Endothelial cell (in vitro differentiated cells): ENCODE results near the gene CLEC9A. TPM values are rescaled to one million over a fixed set of nuclear protein-coding genes. Genes with fewer than 3 reads are reported as not detected.

Experiments
- DNase-seq: peaks from one replicate; pipeline ENCODE4 v3.0.0; 2021; ENCODE audit warnings: low spot score
- H3K27ac Mint-ChIP-seq: one replicate; pipeline ENCODE4 v1.8.0; 2021; ENCODE audit warnings: mixed read lengths, inconsistent platforms; ENCODE audit not compliant: unreplicated experiment
- H3K27me3 Mint-ChIP-seq: one replicate; pipeline ENCODE4 v1.8.0; 2021; ENCODE audit warnings: mild to moderate bottlenecking, moderate library complexity, mixed read lengths, inconsistent platforms; ENCODE audit not compliant: unreplicated experiment
- H3K36me3 Mint-ChIP-seq: one replicate; pipeline ENCODE4 v1.8.0; 2021; ENCODE audit warnings: mild to moderate bottlenecking, low read depth, mixed read lengths, inconsistent platforms; ENCODE audit not compliant: unreplicated experiment
- H3K4me1 Mint-ChIP-seq: one replicate; pipeline ENCODE4 v1.8.0; 2021; ENCODE audit warnings: mild to moderate bottlenecking, mixed read lengths, inconsistent platforms; ENCODE audit not compliant: unreplicated experiment
- H3K4me3 Mint-ChIP-seq: one replicate; pipeline ENCODE4 v1.8.0; 2021; ENCODE audit warnings: mild to moderate bottlenecking, mixed read lengths, inconsistent platforms; ENCODE audit not compliant: unreplicated experiment
- H3K9me3 Mint-ChIP-seq: one replicate; pipeline ENCODE4 v1.8.0; 2021; ENCODE audit warnings: mixed read lengths, inconsistent platforms; ENCODE audit not compliant: unreplicated experiment
- total RNA-seq: library from RNA; stranded (reverse); fragmentation: NEBNext Ultra II Directional; extraction: Animal tissue kit (Norgen Biotek cat#: 25700); gene quantifications from one replicate; pipeline ENCODE4 v1.2.1, GENCODE V29; 2021; ENCODE audit not compliant: unreplicated experiment
- TF ChIP-seq, protein P1 (sequence below): fragments of 200-600 bp; sonication (generic); IDR thresholded peaks from one replicate; pipeline ENCODE4 v1.5.0; 2021; ENCODE audit warnings: antibody characterized with exemption; ENCODE audit not compliant: unreplicated experiment

The CLEC9A gene
- total RNA-seq, 1 donor from 2014 or later, result not detected

DNA sequence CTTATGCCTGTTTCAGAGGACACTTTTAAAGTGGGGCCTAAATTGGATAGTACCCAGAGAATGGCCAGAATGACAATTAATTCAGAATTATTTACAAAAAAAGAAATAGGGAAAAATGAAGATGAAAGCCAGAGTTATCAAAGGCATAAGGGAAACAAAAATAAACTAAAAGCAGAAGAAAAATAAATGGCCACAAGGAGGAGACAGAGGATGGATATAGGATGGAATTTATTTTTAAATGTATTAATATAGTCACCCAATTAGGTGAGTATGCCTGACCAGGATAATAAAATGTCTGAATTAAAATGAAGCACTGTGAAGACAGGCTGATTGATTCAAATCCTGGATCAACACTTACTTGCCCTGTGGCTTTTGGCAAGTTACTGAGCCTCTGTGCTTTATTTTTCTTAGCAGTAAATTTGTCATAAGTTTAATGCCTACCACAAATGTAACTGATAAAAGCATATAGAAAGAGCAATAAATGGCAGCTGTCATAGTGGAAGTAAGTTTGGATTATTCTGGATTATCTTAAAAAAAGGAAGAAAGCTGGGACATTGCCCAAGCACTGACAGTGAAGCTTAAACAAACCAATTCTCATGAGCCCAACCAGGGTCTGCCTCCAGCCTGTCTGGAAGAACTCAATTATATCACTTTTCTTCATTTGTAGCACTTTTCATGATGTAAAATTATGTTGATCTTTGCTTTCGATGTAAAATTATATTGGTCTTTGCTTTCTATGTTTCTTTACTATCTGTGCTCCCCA, 3.5 kb downstream of the CLEC9A start:
- Mint-ChIP-seq H3K4me1 (peaks cover 9% of the 10 kb centered on the region), H3K27me3 (peaks cover 1% of the 10 kb centered on the region), H3K27ac (no peak overlapping the region), H3K36me3 (no peaks in the 10 kb centered on the region), H3K9me3 (no peaks in the 10 kb centered on the region), H3K4me3 (no peak overlapping the region)
- TF ChIP-seq, protein P1, sequence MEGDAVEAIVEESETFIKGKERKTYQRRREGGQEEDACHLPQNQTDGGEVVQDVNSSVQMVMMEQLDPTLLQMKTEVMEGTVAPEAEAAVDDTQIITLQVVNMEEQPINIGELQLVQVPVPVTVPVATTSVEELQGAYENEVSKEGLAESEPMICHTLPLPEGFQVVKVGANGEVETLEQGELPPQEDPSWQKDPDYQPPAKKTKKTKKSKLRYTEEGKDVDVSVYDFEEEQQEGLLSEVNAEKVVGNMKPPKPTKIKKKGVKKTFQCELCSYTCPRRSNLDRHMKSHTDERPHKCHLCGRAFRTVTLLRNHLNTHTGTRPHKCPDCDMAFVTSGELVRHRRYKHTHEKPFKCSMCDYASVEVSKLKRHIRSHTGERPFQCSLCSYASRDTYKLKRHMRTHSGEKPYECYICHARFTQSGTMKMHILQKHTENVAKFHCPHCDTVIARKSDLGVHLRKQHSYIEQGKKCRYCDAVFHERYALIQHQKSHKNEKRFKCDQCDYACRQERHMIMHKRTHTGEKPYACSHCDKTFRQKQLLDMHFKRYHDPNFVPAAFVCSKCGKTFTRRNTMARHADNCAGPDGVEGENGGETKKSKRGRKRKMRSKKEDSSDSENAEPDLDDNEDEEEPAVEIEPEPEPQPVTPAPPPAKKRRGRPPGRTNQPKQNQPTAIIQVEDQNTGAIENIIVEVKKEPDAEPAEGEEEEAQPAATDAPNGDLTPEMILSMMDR, result peak; percentile 88
- no peak for DNase-seq

DNA sequence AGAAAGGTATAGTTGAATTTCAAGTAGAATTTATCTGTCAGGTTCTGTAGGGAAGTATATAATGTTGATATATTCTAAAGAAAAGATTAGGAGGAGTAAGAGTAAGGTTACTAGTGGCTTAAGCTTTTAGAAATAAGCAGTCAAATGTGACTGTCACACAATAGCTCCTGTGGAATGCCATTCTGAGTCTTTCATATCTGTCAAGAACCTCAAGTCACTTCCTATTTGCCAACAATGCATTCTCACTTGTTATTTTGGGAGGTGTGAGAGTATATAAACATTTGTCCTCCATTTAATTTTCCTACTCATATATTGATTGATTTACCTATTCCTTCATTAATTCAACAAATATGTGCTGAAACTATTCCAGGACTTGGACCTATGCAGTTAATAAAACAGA, 11.7 kb downstream of the CLEC9A start:
- H3K36me3 Mint-ChIP-seq, result no peaks in the 10 kb centered on the region
- peaks cover 23% of the 10 kb centered on the region for H3K4me1 Mint-ChIP-seq
- no peaks in the 10 kb centered on the region for H3K27me3 Mint-ChIP-seq
- H3K27ac Mint-ChIP-seq, result peak overlapping the region; percentile 75
- DNase-seq, result no peak
- H3K4me3 Mint-ChIP-seq, result no peak overlapping the region
- TF ChIP-seq, protein P1, result no peak
- no peaks in the 10 kb centered on the region for H3K9me3 Mint-ChIP-seq

DNA sequence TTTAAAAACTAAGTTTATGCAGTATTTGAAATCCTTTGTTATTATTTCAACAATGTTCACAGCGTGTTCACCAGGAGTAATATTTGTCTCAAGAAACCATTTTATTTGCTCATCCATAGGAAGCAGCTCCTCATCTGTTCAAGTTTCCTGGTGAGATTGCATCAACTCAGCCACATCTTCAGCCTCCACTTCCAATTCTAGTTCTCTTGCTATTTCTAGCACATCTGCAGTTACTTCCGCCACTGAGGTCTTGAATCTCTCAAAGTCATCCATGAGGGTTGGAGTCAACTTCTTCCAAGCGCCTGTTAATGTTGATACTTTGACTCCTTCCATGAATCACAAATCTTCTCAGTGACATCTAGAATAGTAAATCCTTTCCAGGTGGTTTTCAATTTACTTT, 18.0 kb downstream of the CLEC9A start:
- Mint-ChIP-seq H3K4me3 (no peak overlapping the region), H3K27ac (no peak overlapping the region), H3K27me3 (no peaks in the 10 kb centered on the region), H3K4me1 (peaks cover 10% of the 10 kb centered on the region), H3K36me3 (peaks cover 7% of the 10 kb centered on the region), H3K9me3 (no peaks in the 10 kb centered on the region)
- DNase-seq, result no peak
- TF ChIP-seq, protein P1, result no peak

DNA sequence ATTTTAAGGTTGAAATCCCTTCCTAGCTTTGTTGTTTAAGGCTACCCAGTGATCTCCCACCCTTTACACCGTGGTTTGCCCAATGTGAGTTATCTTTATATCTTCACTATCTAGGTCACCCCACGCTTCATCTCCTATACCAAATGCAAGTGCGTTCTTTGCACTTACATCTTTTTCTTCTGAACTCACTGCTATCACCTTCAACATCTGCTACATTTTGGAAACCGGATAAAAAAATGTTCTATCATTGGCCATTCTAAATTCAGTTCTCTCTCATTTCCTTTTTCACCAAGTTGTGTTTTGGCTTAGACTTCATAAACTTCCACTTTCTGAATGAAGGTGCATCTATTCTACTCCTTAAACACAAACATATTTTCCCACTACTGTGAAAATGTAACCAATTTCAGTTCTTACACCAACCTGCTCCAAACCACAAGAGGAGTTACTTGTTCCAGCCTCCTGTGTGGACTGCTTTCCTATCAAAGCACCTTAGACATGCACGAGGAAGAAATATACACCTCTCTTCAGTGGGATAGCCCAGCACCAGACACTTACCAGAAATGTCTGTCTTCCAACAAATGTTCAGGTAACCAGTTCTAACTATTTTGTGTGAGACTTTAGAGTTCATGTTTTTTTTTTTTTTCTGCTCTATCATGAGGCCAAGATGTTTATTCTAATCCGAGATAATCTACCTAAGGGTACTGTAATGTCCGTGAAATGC, 21.9 kb downstream of the CLEC9A start:
- Mint-ChIP-seq H3K9me3 (no peaks in the 10 kb centered on the region), H3K4me1 (peaks cover 3% of the 10 kb centered on the region), H3K27me3 (no peaks in the 10 kb centered on the region), H3K36me3 (peaks cover 7% of the 10 kb centered on the region), H3K27ac (no peak overlapping the region), H3K4me3 (no peak overlapping the region)
- TF ChIP-seq, protein P1, result no peak
- no peak for DNase-seq

DNA sequence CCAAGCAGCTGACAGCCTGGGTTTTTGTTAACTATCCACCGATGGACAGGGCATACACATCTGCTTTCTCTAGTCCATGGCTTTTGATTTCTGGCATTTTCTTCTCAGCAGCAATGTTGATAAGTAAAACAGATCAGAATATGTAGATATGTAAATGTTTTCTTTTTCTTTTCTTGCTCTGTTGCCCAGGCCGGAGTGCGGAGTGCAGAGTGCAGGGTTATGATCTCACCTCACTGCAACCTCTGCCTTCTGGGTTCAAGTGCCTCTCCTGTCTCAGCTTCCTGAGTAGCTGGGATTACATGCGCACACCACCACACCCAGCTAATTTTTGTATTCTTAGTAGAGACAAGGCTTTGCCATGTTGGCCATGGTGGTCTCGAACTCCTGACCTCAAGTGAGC, 27.9 kb downstream of the CLEC9A start:
- no peaks in the 10 kb centered on the region for H3K27me3 Mint-ChIP-seq
- H3K9me3 Mint-ChIP-seq, result no peaks in the 10 kb centered on the region
- H3K27ac Mint-ChIP-seq, result no peak overlapping the region
- no peaks in the 10 kb centered on the region for H3K4me1 Mint-ChIP-seq
- TF ChIP-seq, protein P1, result no peak
- no peak for DNase-seq
- H3K4me3 Mint-ChIP-seq, result no peak overlapping the region
- no peaks in the 10 kb centered on the region for H3K36me3 Mint-ChIP-seq
